ENCODE results near the gene LRRC66.
A peak's percentile ranks its signal among the peaks of the same experiment; 100 is the strongest.

Gene LRRC66

DNA sequence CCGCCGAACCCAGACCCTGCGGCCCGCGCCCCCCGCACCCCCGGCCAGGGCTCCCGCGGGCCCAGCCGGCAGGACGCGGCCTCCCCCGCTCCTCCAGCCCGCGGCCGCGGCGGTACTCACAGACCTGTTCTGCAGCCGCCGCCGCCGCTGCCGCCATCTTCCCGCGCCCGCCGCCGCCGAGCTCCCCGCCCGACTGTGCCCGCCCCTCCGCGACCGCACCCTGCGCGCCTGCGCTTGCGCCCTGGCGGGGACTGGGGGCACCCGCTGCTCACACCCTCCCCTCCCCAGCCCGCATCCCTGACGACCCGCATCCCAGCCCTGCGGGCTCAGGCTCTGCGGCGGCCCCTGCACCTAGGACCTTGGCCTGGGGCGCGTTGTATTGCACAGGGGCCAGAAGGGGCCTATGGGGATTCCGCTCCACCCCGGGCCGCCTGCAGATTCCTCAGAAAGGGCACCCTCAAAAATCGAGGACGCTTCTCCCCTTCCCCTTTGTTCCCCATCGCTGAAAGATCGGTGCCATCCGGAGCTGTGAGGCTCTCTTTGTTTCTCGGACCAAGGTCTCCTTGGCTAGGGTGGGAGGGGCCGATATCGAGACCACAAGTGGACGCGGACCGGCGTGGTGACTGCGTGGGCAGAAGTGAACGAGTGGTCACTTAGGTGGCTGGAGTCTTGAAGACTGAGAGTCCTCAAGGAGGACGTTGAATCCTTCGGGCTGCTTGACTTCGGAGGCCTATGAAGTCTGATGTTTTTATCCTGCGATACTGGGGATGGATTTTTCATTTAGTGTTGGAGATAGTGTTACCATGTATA lies 18.1 kb upstream of the LRRC66 start, which contains the start of gene SGCB:
TSS of gene SGCB (minus strand) at position 197 of the 810 bp plus-strand sequence. CDS start at position 157, 40 bp downstream.
- Histone ChIP-seq H3K9ac (ENCODE audit: low read length) (peak within 1 kb of the TSS; percentile 47), H3K4me1 (ENCODE audit: control insufficient read depth, insufficient read depth, low read length) (peaks cover 10% of the 10 kb centered on the region), H3K27me3 (ENCODE audit: control insufficient read depth, insufficient read depth, low read length) (no peaks in the 10 kb centered on the region), H3K4me3 (ENCODE audit: low read length) (peak within 1 kb of the TSS; percentile 86), H3K36me3 (ENCODE audit: control insufficient read depth, insufficient read depth, low read length) (no peaks in the 10 kb centered on the region), H3K27ac (ENCODE audit: low read depth, low read length) (peak within 1 kb of the TSS; percentile 46)

- H3K36me3 ChIP-seq (ENCODE audit: control insufficient read depth, insufficient read depth, low read length): no peaks in the 10 kb centered on the region
- peak overlapping the region; percentile 47 for H3K9ac ChIP-seq (ENCODE audit: low read length)
- no peaks in the 10 kb centered on the region for H3K27me3 ChIP-seq (ENCODE audit: control insufficient read depth, insufficient read depth, low read length)
- peak overlapping the region; percentile 86 for H3K4me3 ChIP-seq (ENCODE audit: low read length)
- peaks cover 10% of the 10 kb centered on the region for H3K4me1 ChIP-seq (ENCODE audit: control insufficient read depth, insufficient read depth, low read length)
- peak overlapping the region; percentile 39 for H3K27ac ChIP-seq (ENCODE audit: low read depth, low read length)
Measured at GRCh38 chr4:52037689-52038102, 17.5 kb upstream of the LRRC66 start.

DNA sequence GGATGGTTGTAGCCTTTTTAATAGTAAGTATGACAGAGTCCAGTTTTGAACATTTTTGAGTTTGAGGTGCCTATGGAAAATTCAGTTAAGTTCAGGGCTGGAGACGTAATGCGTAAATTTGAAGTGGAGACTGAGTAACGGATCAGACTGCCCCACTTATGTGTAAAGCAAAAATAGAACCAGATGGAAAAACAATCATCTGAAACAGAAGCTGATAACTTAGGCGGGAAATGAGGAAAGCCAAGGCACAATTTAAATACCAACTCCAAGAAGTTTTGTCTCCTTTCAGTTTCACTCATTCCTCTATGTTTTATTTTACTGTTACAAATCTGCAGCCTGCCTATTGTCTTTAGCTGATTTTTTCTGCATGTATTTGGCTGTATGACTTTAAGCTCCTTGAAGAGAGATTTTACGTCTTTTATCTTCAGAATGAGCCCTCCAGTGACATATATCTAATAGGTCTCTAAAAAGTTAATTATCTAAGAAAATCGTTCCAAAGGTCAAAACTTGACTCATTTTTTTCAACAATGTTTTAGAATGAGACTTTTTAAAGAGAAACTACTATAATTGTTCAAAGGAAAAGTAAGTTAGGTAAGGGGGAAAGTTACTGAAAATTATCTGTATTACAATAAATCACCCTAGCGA lies 16.8 kb upstream of the LRRC66 start:
- Histone ChIP-seq H3K4me3 (ENCODE audit: low read length) (peak overlapping the region; percentile 86), H3K4me1 (ENCODE audit: control insufficient read depth, insufficient read depth, low read length) (peaks cover 10% of the 10 kb centered on the region), H3K9ac (ENCODE audit: low read length) (no peak overlapping the region), H3K27me3 (ENCODE audit: control insufficient read depth, insufficient read depth, low read length) (no peaks in the 10 kb centered on the region), H3K36me3 (ENCODE audit: control insufficient read depth, insufficient read depth, low read length) (no peaks in the 10 kb centered on the region), H3K27ac (ENCODE audit: low read depth, low read length) (no peak overlapping the region)

GRCh38 chr4:52035190-52035589 lies 15.0 kb upstream of the LRRC66 start:
- H3K4me3 ChIP-seq (ENCODE audit: low read length): no peak overlapping the region
- no peak overlapping the region for H3K27ac ChIP-seq (ENCODE audit: low read depth, low read length)
- H3K9ac ChIP-seq (ENCODE audit: low read length): no peak overlapping the region
- H3K36me3 ChIP-seq (ENCODE audit: control insufficient read depth, insufficient read depth, low read length): no peaks in the 10 kb centered on the region
- H3K4me1 ChIP-seq (ENCODE audit: control insufficient read depth, insufficient read depth, low read length): peaks cover 10% of the 10 kb centered on the region
- no peaks in the 10 kb centered on the region for H3K27me3 ChIP-seq (ENCODE audit: control insufficient read depth, insufficient read depth, low read length)

DNA sequence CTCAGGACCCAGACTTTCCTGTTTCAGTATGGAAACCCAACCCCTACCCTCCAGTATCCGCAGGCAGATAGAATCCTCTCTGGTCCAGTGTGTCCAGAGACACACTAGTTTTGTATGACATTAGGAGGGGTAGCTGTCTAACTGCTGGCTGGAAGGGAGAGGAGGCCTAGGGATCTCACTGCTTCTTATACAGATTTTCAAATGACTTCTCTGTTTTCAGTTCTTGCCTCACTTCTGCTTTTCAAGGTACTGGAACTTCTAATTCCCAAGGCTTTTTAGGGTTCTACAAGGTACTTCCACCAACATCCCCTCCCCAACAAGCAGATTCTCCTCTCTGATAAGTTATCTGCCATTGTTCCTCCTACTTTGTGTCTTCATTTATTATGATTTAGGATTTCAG lies 11.8 kb upstream of the LRRC66 start:
- no peaks in the 10 kb centered on the region for H3K36me3 ChIP-seq (ENCODE audit: control insufficient read depth, insufficient read depth, low read length)

GRCh38 chr4:52028970-52029369 lies 8.8 kb upstream of the LRRC66 start:
- peaks cover 2% of the 10 kb centered on the region for H3K36me3 ChIP-seq (ENCODE audit: control insufficient read depth, insufficient read depth, low read length)
- H3K4me1 ChIP-seq (ENCODE audit: control insufficient read depth, insufficient read depth, low read length): no peaks in the 10 kb centered on the region
- no peak overlapping the region for H3K9ac ChIP-seq (ENCODE audit: low read length)
- no peak overlapping the region for H3K4me3 ChIP-seq (ENCODE audit: low read length)
- H3K27me3 ChIP-seq (ENCODE audit: control insufficient read depth, insufficient read depth, low read length): no peaks in the 10 kb centered on the region
- H3K27ac ChIP-seq (ENCODE audit: low read depth, low read length): no peak overlapping the region

More for the DNA sequence above, 11.8 kb upstream of the LRRC66 start:
- Histone ChIP-seq H3K27ac (ENCODE audit: low read depth, low read length) (no peak overlapping the region), H3K4me3 (ENCODE audit: low read length) (no peak overlapping the region), H3K9ac (ENCODE audit: low read length) (no peak overlapping the region), H3K27me3 (ENCODE audit: control insufficient read depth, insufficient read depth, low read length) (no peaks in the 10 kb centered on the region), H3K4me1 (ENCODE audit: control insufficient read depth, insufficient read depth, low read length) (peaks cover 8% of the 10 kb centered on the region)

DNA sequence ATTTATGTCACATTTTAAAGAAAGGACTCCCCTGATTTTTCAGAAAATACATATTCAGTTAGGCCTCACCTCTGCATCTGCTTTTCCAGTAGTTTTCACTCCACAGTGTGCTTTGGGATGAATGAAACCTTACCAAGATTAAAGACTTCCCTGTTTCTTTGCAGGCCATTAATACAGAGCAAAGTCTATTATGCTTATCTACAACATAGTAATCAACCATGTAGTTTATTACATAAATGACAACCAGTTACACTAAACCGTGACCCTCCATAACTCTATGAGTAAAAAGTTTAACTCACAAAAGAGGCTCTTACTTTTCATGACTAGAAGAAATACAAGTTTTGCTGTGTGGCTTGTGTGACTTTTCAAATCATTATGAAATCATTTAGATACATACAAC lies 2.3 kb downstream of the LRRC66 start:
- H3K27me3 ChIP-seq (ENCODE audit: control insufficient read depth, insufficient read depth, low read length): no peaks in the 10 kb centered on the region
- no peak overlapping the region for H3K4me3 ChIP-seq (ENCODE audit: low read length)
- no peak overlapping the region for H3K27ac ChIP-seq (ENCODE audit: low read depth, low read length)
- H3K4me1 ChIP-seq (ENCODE audit: control insufficient read depth, insufficient read depth, low read length): no peaks in the 10 kb centered on the region
- H3K36me3 ChIP-seq (ENCODE audit: control insufficient read depth, insufficient read depth, low read length): peaks cover 5% of the 10 kb centered on the region
- H3K9ac ChIP-seq (ENCODE audit: low read length): no peak overlapping the region

DNA sequence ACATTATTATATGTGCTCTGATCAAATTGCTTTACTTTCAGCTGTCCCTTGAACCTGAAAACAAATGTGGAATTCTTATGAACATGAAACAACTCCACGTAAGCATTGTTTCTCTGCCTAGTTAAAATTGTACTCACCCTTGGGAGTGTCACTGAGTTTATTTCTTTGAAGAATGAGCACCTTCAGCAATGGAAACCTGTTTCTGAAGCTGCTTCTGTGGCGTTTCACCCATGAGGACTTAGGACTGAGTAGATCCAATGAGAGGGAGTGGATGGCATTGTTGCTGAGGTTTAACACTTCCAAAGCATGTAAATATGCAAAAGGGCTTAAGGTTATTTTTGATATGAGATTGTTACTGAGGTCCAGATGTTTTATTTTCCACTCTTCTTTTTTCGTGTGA lies 3.2 kb downstream of the LRRC66 start:
- no peak overlapping the region for H3K9ac ChIP-seq (ENCODE audit: low read length)
- no peak overlapping the region for H3K27ac ChIP-seq (ENCODE audit: low read depth, low read length)
- H3K4me3 ChIP-seq (ENCODE audit: low read length): no peak overlapping the region

DNA sequence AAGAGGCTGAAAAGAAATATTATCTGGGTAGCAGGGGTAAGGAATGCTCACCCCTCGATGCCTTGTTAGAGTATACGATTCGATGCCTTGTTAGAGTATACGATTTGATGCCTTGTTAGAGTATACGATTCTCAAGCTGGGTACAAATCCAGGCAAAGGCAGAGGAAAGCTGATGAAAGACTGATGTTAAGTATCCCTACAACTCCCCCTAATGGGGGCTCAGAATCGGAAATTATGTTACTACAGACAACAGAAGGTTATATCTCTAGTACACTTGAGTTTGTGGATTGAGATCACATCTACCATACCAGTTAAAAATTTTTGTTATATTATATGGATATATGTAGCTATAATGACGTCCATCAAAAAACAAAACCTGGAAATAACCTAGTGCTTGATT lies 4.8 kb downstream of the LRRC66 start:
- no peaks in the 10 kb centered on the region for H3K4me1 ChIP-seq (ENCODE audit: control insufficient read depth, insufficient read depth, low read length)
- H3K36me3 ChIP-seq (ENCODE audit: control insufficient read depth, insufficient read depth, low read length): peaks cover 3% of the 10 kb centered on the region
- no peaks in the 10 kb centered on the region for H3K27me3 ChIP-seq (ENCODE audit: control insufficient read depth, insufficient read depth, low read length)
- H3K27ac ChIP-seq (ENCODE audit: low read depth, low read length): no peak overlapping the region
- H3K9ac ChIP-seq (ENCODE audit: low read length): no peak overlapping the region
- H3K4me3 ChIP-seq (ENCODE audit: low read length): no peak overlapping the region

More for the DNA sequence above, 3.2 kb downstream of the LRRC66 start:
- Histone ChIP-seq H3K36me3 (ENCODE audit: control insufficient read depth, insufficient read depth, low read length) (peaks cover 3% of the 10 kb centered on the region), H3K27me3 (ENCODE audit: control insufficient read depth, insufficient read depth, low read length) (no peaks in the 10 kb centered on the region), H3K4me1 (ENCODE audit: control insufficient read depth, insufficient read depth, low read length) (no peaks in the 10 kb centered on the region)

DNA sequence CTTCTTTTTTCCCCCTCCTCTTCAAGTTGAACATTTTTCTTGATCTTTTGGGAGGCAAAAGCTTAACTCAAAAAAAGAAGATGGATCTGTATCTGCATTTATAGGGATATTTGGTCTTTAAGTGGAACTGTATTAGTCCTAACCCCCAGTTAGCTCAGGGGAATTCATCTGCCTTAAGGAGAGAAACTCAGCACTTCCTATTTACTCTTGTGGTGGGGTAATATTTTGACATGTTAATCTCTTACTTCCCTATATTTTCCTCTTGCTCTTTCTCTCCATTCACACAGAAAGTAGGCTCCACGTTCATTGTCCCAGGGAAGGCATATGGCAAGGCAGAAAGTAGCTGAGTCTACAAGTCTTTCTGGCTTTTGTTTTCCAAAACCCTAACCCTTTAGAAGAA lies 5.3 kb downstream of the LRRC66 start:
- Histone ChIP-seq H3K4me3 (ENCODE audit: low read length) (no peak overlapping the region), H3K9ac (ENCODE audit: low read length) (no peak overlapping the region), H3K27ac (ENCODE audit: low read depth, low read length) (no peak overlapping the region), H3K4me1 (ENCODE audit: control insufficient read depth, insufficient read depth, low read length) (no peaks in the 10 kb centered on the region), H3K27me3 (ENCODE audit: control insufficient read depth, insufficient read depth, low read length) (no peaks in the 10 kb centered on the region), H3K36me3 (ENCODE audit: control insufficient read depth, insufficient read depth, low read length) (no peaks in the 10 kb centered on the region)

DNA sequence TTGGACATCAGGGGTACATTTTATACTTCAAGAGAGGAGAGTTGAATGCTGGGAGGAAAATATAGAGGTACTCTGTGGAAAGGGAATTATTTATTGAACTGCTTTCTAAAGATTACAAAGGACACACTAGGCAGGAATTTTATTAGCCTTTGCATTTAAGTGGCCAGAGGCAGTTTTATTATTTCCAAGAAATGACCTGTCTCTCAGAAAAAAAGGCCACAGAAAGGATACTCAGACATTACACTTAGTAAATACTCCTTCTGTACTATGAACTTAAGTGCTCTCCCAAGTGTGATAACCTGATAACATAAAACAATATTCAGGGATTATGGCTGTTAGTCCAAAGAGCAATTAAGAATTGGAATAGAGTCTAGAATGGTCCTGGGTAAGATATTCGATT lies 7.5 kb downstream of the LRRC66 start:
- Histone ChIP-seq H3K36me3 (ENCODE audit: control insufficient read depth, insufficient read depth, low read length) (no peaks in the 10 kb centered on the region), H3K4me3 (ENCODE audit: low read length) (no peak overlapping the region), H3K27me3 (ENCODE audit: control insufficient read depth, insufficient read depth, low read length) (no peaks in the 10 kb centered on the region), H3K27ac (ENCODE audit: low read depth, low read length) (no peak overlapping the region), H3K4me1 (ENCODE audit: control insufficient read depth, insufficient read depth, low read length) (no peaks in the 10 kb centered on the region), H3K9ac (ENCODE audit: low read length) (no peak overlapping the region)

- Histone ChIP-seq H3K4me1 (ENCODE audit: control insufficient read depth, insufficient read depth, low read length) (no peaks in the 10 kb centered on the region), H3K36me3 (ENCODE audit: control insufficient read depth, insufficient read depth, low read length) (no peaks in the 10 kb centered on the region), H3K9ac (ENCODE audit: low read length) (no peak overlapping the region), H3K27ac (ENCODE audit: low read depth, low read length) (no peak overlapping the region), H3K4me3 (ENCODE audit: low read length) (no peak overlapping the region), H3K27me3 (ENCODE audit: control insufficient read depth, insufficient read depth, low read length) (no peaks in the 10 kb centered on the region)
Measured at GRCh38 chr4:52010986-52011385, 9.2 kb downstream of the LRRC66 start.

Data from rectal smooth muscle tissue (tissue), 1 donor.